ENCODE data around the gene MAK. TPM values are rescaled to one million over a fixed set of nuclear protein-coding genes. Genes with fewer than 3 reads are reported as not detected.

Gene MAK
- total and polyA plus RNA-seq, 2 of the 13 experiments (the other 11 are each of a cell fraction or from before 2014, with no cell fraction given), result 0.04 TPM; not detected in 1

GRCh38 chr6:10837995-10838793 lies at the start of gene MAK (continued):
- no peak for TF ChIP-seq ZSCAN22 (CRISPR knock-in tag; IDR thresholded peaks at IDR 0.05)
- 0 out of 2 replicates have a peak, but pooled peaks have one; percentile 48 for TF ChIP-seq ZNF260 (CRISPR knock-in tag; IDR thresholded peaks at IDR 0.05; ENCODE audit: borderline replicate concordance, low read depth)
- TF ChIP-seq ZNF883 (CRISPR knock-in tag; IDR thresholded peaks at IDR 0.05; ENCODE audit: not compliant biosample characterization), result peak; percentile 81
- 0 out of 2 replicates have a peak, but pooled peaks have one; percentile 51 for TF ChIP-seq SMYD3 (CRISPR knock-in tag; IDR thresholded peaks at IDR 0.05)
- no peak for TF ChIP-seq MAFK (conservative IDR thresholded peaks at IDR 0.05 in 1 of 2, IDR thresholded peaks at IDR 0.05 in 1 of 2; ENCODE audit: low read length in 2 of 2)
- peak; percentile 44; the same call in 1 of the 2 replicates for TF ChIP-seq RBFOX2 (IDR thresholded peaks at IDR 0.05; ENCODE audit: low read depth, low read length)
- TF ChIP-seq ZNF263 (CRISPR knock-in tag; IDR thresholded peaks at IDR 0.05), result peak; percentile 55; the same call in 1 of the 2 replicates
- TF ChIP-seq ZNF33B (CRISPR knock-in tag; IDR thresholded peaks at IDR 0.05), result 0 out of 2 replicates have a peak, but pooled peaks have one; percentile 79
- TF ChIP-seq ZNF296 (CRISPR knock-in tag; conservative IDR thresholded peaks at IDR 0.05), result no peak
- TF ChIP-seq ZSCAN31 (CRISPR knock-in tag; IDR thresholded peaks at IDR 0.05; ENCODE audit: low read depth), result peak; percentile 16; the same call in 1 of the 2 replicates
- peak; percentile 96; the same call in 1 of the 2 replicates for TF ChIP-seq SIN3A (IDR thresholded peaks at IDR 0.05; ENCODE audit: borderline replicate concordance, low read depth, low read length)
- TF ChIP-seq ZBTB2 (CRISPR knock-in tag; IDR thresholded peaks at IDR 0.05; ENCODE audit: low read depth), result no peak
- TF ChIP-seq PATZ1 (CRISPR knock-in tag; IDR thresholded peaks at IDR 0.05), result peak; percentile 65
- TF ChIP-seq HNRNPL (IDR thresholded peaks at IDR 0.05; ENCODE audit: low read depth, low read length), result no peak
- TF ChIP-seq THAP7 (CRISPR knock-in tag; IDR thresholded peaks at IDR 0.05), result no peak
- 0 out of 2 replicates have a peak, but pooled peaks have one; percentile 74 for TF ChIP-seq ZNF136 (CRISPR knock-in tag; IDR thresholded peaks at IDR 0.05; ENCODE audit: low read depth)
- no peak for TF ChIP-seq AGO2 (optimal IDR thresholded peaks at IDR 0.05; ENCODE audit: low read depth, low read length)
- no peak for TF ChIP-seq LBX2 (CRISPR knock-in tag; IDR thresholded peaks at IDR 0.05; ENCODE audit: borderline replicate concordance)
- no peak for TF ChIP-seq PAXIP1 (CRISPR knock-in tag; conservative IDR thresholded peaks at IDR 0.05)
- TF ChIP-seq ZSCAN9 (CRISPR knock-in tag; IDR thresholded peaks at IDR 0.05; ENCODE audit: borderline replicate concordance), result peak; percentile 52; the same call in 1 of the 2 replicates
